Nephron (organoid): ENCODE data around the gene DEK.
"Not testable (repeated sequence)": the region's sequence is repeated elsewhere in the genome, so short reads cannot be mapped to it uniquely, and the experiment has no call there.

Experiments
- H3K27ac Mint-ChIP-seq, 3 experiments: 2 replicates each; pipeline ENCODE4 v1.8.0; 2020; ENCODE audit warnings: mixed read lengths in 3 of 3, mild to moderate bottlenecking in 2 of 3, moderate library complexity in 1 of 3
- H3K27me3 Mint-ChIP-seq: 2 replicates; pipeline ENCODE4 v1.8.0; 2021; ENCODE audit warnings: low read depth, mild to moderate bottlenecking, moderate library complexity, mixed read lengths
- H3K36me3 Mint-ChIP-seq: 2 replicates; pipeline ENCODE4 v1.8.0; 2020; ENCODE audit warnings: low read depth, mixed read lengths
- H3K4me1 Mint-ChIP-seq: 2 replicates; pipeline ENCODE4 v1.8.0; 2020; ENCODE audit warnings: mixed read lengths
- H3K4me3 Mint-ChIP-seq, 3 experiments: 2 replicates each; pipeline ENCODE4 v1.8.0; 2020; ENCODE audit warnings: mild to moderate bottlenecking in 3 of 3, mixed read lengths in 3 of 3, moderate library complexity in 2 of 3
- H3K9me3 Mint-ChIP-seq: 2 replicates; pipeline ENCODE4 v1.8.0; 2020; ENCODE audit warnings: mixed read lengths
- TF ChIP-seq, protein P1 (sequence below), 3 experiments: fragments of 200-600 bp; sonication (generic); IDR thresholded peaks; one replicate each; pipeline ENCODE4 v1.5.0; 2021; ENCODE audit warnings: antibody characterized with exemption in 3 of 3; ENCODE audit not compliant: unreplicated experiment in 3 of 3

Gene DEK

GRCh38 chr6:18182568-18182967 lies 81.8 kb downstream of the DEK start:
- Mint-ChIP-seq H3K4me3 (no peak overlapping the region), H3K27ac (no peak overlapping the region), H3K9me3 (no peaks in the 10 kb centered on the region), H3K27me3 (no peaks in the 10 kb centered on the region), H3K36me3 (peaks cover 18% of the 10 kb centered on the region), H3K4me1 (peaks cover 17% of the 10 kb centered on the region)
- TF ChIP-seq, protein P1, sequence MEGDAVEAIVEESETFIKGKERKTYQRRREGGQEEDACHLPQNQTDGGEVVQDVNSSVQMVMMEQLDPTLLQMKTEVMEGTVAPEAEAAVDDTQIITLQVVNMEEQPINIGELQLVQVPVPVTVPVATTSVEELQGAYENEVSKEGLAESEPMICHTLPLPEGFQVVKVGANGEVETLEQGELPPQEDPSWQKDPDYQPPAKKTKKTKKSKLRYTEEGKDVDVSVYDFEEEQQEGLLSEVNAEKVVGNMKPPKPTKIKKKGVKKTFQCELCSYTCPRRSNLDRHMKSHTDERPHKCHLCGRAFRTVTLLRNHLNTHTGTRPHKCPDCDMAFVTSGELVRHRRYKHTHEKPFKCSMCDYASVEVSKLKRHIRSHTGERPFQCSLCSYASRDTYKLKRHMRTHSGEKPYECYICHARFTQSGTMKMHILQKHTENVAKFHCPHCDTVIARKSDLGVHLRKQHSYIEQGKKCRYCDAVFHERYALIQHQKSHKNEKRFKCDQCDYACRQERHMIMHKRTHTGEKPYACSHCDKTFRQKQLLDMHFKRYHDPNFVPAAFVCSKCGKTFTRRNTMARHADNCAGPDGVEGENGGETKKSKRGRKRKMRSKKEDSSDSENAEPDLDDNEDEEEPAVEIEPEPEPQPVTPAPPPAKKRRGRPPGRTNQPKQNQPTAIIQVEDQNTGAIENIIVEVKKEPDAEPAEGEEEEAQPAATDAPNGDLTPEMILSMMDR (IDR thresholded peaks at IDR 0.05; ENCODE audit: unreplicated experiment in 3 of 3), result no peak

- Mint-ChIP-seq H3K4me3 (no peak overlapping the region), H3K9me3 (peaks cover 14% of the 10 kb centered on the region), H3K27me3 (no peaks in the 10 kb centered on the region), H3K27ac (no peak overlapping the region), H3K4me1 (peaks cover 8% of the 10 kb centered on the region), H3K36me3 (peaks cover 39% of the 10 kb centered on the region)
- TF ChIP-seq, protein P1 (IDR thresholded peaks at IDR 0.05; ENCODE audit: unreplicated experiment in 3 of 3), result no peak
Observed at GRCh38 chr6:18179770-18180356, 84.5 kb downstream of the DEK start.

DNA sequence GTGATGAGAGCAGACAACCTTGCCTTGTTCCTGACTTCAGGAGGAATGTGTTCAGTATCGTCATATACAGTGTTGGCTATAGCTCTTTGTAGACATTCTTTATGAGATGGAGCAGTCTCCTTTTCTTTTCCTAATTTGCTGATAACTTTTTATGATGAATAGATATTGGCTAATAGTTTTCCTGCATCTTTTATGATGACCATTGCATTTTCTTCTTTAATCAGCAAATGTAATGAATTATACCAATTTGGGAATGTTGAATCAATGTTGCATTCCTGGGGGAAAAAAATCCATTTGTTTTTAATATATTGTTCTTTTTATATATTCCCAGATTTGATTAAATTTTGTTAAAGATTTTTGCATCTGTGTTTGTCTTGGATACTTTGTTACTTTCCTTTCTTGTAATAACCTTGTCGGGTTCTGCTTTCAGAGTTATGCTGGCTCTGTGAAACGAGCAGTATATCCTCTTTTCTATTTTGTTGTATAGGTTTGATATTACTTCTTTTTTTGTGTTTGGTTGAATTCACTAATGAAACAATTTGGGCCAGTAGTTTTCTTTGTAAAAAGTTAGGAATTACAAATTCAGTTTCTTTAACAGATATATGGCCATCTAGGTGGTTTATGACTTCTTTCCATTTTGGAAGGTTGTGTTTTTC lies 85.2 kb downstream of the DEK start:
- TF ChIP-seq, protein P1 (IDR thresholded peaks at IDR 0.05; ENCODE audit: unreplicated experiment in 3 of 3), result no peak
- H3K27ac Mint-ChIP-seq, result no peak overlapping the region
- no peak overlapping the region for H3K4me3 Mint-ChIP-seq
- peaks cover 47% of the 10 kb centered on the region for H3K36me3 Mint-ChIP-seq
- no peaks in the 10 kb centered on the region for H3K27me3 Mint-ChIP-seq
- peaks cover 14% of the 10 kb centered on the region for H3K9me3 Mint-ChIP-seq
- peaks cover 7% of the 10 kb centered on the region for H3K4me1 Mint-ChIP-seq

DNA sequence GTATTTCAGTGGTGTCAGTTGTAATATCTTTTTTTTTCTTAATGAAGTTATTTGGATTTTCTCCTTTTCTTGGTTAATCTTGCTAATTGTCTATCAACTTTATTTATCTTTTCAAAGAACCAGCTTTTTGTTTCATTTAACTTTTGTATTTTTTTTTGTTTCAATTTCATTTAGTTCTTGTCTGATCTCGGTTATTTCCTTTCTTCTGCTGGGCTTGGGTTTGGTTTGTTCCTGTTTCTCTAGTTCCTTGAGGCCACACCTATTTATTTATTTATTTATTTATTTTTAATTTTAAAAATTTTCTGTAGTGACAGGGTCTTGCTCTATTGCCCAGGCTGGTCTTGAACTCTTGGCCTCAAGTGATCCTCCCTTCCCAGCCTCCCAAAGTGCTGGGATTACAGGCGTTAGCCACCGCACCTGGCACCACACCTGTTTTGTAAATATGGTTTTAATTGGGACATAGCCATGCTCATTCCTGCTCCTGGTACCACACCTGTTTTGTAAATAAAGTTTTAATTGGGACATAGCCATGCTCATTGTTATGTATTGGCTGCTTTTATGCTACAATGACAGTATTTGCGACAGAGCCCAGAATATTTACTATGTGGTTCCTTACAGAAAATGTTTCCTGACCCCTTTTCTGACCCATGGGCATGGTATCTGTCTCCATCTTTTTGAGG lies 86.9 kb downstream of the DEK start:
- Mint-ChIP-seq H3K4me3 (no peak overlapping the region), H3K36me3 (peaks cover 49% of the 10 kb centered on the region), H3K27ac (no peak overlapping the region), H3K9me3 (peaks cover 14% of the 10 kb centered on the region), H3K4me1 (no peaks in the 10 kb centered on the region), H3K27me3 (no peaks in the 10 kb centered on the region)
- TF ChIP-seq, protein P1 (IDR thresholded peaks at IDR 0.05; ENCODE audit: unreplicated experiment in 3 of 3), result no peak

DNA sequence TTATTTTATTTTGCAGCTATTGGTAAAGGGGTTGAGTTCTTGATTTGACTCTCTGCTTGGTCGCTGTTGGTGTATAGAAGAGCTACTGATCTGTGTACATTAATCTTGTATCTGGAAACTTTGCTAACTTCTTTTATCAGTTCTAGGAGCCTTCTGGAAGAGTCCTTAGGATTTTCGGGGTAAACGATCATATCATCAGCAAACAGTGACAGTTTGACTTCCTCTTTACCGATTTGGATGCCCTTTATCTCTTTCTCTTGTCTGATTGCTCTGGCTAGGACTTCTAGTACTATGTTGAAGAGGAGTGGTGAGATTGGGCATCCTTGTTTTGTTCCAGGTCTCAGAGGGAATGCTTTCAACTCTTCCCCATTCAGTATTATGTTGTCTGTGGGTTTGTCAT lies 88.1 kb downstream of the DEK start:
- peaks cover 57% of the 10 kb centered on the region for H3K36me3 Mint-ChIP-seq
- H3K4me3 Mint-ChIP-seq, H3K4me1 Mint-ChIP-seq: not testable (repeated sequence)

More for the DNA sequence above, 88.1 kb downstream of the DEK start:
- not testable (repeated sequence) for H3K27ac Mint-ChIP-seq, H3K27me3 Mint-ChIP-seq
- peaks cover 14% of the 10 kb centered on the region for H3K9me3 Mint-ChIP-seq
